Measurements from ENCODE around the gene MEIKIN.

DNA sequence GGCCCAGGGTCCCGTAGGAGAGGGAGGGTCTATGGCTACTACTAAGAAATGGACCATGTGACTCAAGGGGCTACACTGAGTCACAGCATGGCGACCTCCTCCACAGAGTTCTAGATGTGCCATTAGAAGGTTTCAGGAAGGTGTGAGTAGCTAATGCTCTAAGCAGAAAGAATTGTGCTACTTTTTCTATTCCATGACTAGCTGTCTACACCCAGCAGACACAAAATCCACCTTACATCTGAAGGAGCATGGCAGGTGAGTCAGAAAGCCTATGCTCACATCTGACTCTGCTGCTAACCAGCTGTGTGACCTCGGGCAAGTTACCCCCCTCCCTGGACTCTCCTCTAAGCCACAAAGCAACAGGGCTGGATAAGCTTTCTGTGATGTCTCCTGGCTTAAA is 14.4 kb upstream of the MEIKIN start:
- TF ChIP-seq, protein P1, sequence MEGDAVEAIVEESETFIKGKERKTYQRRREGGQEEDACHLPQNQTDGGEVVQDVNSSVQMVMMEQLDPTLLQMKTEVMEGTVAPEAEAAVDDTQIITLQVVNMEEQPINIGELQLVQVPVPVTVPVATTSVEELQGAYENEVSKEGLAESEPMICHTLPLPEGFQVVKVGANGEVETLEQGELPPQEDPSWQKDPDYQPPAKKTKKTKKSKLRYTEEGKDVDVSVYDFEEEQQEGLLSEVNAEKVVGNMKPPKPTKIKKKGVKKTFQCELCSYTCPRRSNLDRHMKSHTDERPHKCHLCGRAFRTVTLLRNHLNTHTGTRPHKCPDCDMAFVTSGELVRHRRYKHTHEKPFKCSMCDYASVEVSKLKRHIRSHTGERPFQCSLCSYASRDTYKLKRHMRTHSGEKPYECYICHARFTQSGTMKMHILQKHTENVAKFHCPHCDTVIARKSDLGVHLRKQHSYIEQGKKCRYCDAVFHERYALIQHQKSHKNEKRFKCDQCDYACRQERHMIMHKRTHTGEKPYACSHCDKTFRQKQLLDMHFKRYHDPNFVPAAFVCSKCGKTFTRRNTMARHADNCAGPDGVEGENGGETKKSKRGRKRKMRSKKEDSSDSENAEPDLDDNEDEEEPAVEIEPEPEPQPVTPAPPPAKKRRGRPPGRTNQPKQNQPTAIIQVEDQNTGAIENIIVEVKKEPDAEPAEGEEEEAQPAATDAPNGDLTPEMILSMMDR (conservative IDR thresholded peaks at IDR 0.05; ENCODE audit: low read depth in 2 of 2), result no peak
- TF ChIP-seq EZH2phosphoT487 (IDR thresholded peaks at IDR 0.05; ENCODE audit: unreplicated experiment) (no peak), POLR2AphosphoS5 (IDR thresholded peaks at IDR 0.05; ENCODE audit: low read depth) (no peak), EZH2 (IDR thresholded peaks at IDR 0.05; ENCODE audit: low read depth, unreplicated experiment) (no peak), JUNB (IDR thresholded peaks at IDR 0.05; ENCODE audit: unreplicated experiment) (no peak), STAT1 (IDR thresholded peaks at IDR 0.05; ENCODE audit: unreplicated experiment) (no peak)
- TF ChIP-seq, protein P2, sequence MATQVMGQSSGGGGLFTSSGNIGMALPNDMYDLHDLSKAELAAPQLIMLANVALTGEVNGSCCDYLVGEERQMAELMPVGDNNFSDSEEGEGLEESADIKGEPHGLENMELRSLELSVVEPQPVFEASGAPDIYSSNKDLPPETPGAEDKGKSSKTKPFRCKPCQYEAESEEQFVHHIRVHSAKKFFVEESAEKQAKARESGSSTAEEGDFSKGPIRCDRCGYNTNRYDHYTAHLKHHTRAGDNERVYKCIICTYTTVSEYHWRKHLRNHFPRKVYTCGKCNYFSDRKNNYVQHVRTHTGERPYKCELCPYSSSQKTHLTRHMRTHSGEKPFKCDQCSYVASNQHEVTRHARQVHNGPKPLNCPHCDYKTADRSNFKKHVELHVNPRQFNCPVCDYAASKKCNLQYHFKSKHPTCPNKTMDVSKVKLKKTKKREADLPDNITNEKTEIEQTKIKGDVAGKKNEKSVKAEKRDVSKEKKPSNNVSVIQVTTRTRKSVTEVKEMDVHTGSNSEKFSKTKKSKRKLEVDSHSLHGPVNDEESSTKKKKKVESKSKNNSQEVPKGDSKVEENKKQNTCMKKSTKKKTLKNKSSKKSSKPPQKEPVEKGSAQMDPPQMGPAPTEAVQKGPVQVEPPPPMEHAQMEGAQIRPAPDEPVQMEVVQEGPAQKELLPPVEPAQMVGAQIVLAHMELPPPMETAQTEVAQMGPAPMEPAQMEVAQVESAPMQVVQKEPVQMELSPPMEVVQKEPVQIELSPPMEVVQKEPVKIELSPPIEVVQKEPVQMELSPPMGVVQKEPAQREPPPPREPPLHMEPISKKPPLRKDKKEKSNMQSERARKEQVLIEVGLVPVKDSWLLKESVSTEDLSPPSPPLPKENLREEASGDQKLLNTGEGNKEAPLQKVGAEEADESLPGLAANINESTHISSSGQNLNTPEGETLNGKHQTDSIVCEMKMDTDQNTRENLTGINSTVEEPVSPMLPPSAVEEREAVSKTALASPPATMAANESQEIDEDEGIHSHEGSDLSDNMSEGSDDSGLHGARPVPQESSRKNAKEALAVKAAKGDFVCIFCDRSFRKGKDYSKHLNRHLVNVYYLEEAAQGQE (IDR thresholded peaks at IDR 0.05; ENCODE audit: unreplicated experiment), result no peak
- TF ChIP-seq, protein P3, sequence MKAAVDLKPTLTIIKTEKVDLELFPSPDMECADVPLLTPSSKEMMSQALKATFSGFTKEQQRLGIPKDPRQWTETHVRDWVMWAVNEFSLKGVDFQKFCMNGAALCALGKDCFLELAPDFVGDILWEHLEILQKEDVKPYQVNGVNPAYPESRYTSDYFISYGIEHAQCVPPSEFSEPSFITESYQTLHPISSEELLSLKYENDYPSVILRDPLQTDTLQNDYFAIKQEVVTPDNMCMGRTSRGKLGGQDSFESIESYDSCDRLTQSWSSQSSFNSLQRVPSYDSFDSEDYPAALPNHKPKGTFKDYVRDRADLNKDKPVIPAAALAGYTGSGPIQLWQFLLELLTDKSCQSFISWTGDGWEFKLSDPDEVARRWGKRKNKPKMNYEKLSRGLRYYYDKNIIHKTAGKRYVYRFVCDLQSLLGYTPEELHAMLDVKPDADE (IDR thresholded peaks at IDR 0.05), result no peak
